ENCODE measurements around the gene FAT3.

Gene FAT3

DNA sequence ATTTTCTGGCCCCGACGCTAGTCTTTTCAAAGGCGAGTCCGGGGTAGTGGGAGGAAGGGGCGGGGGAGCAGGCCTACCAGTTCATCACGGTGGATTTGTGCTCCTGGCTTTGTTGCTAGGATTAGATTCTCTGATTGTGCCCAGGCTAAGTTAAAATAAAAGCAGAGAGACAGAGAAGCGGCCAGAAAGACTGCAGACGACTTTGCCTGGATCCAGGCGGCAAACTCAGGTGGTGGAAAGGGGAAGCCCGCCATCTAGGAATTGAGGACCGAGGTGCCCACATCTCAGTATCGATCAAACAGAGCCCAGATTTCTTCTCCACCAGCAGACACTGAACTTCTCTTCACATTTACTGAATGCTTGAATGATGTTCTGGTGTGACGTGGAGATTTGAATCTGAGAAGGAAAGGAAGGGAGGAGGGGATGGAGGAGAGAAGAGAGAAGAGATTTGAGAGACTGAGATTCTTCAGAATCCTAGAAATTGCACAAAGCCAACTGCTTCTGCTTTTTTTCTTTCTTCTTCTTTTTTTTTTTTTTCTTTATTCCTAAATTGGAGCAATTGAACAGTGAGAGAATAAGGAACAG is 2.7 kb downstream of the FAT3 start:
- TF ChIP-seq, protein P1, sequence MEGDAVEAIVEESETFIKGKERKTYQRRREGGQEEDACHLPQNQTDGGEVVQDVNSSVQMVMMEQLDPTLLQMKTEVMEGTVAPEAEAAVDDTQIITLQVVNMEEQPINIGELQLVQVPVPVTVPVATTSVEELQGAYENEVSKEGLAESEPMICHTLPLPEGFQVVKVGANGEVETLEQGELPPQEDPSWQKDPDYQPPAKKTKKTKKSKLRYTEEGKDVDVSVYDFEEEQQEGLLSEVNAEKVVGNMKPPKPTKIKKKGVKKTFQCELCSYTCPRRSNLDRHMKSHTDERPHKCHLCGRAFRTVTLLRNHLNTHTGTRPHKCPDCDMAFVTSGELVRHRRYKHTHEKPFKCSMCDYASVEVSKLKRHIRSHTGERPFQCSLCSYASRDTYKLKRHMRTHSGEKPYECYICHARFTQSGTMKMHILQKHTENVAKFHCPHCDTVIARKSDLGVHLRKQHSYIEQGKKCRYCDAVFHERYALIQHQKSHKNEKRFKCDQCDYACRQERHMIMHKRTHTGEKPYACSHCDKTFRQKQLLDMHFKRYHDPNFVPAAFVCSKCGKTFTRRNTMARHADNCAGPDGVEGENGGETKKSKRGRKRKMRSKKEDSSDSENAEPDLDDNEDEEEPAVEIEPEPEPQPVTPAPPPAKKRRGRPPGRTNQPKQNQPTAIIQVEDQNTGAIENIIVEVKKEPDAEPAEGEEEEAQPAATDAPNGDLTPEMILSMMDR (IDR thresholded peaks at IDR 0.05; ENCODE audit: control insufficient read depth, extremely low read depth, insufficient read depth) = no peak
- no peak overlapping the region for H3K4me3 ChIP-seq (ENCODE audit: low read depth, low read length)
- DNase-seq (ENCODE audit: low read depth) = no peak

DNA sequence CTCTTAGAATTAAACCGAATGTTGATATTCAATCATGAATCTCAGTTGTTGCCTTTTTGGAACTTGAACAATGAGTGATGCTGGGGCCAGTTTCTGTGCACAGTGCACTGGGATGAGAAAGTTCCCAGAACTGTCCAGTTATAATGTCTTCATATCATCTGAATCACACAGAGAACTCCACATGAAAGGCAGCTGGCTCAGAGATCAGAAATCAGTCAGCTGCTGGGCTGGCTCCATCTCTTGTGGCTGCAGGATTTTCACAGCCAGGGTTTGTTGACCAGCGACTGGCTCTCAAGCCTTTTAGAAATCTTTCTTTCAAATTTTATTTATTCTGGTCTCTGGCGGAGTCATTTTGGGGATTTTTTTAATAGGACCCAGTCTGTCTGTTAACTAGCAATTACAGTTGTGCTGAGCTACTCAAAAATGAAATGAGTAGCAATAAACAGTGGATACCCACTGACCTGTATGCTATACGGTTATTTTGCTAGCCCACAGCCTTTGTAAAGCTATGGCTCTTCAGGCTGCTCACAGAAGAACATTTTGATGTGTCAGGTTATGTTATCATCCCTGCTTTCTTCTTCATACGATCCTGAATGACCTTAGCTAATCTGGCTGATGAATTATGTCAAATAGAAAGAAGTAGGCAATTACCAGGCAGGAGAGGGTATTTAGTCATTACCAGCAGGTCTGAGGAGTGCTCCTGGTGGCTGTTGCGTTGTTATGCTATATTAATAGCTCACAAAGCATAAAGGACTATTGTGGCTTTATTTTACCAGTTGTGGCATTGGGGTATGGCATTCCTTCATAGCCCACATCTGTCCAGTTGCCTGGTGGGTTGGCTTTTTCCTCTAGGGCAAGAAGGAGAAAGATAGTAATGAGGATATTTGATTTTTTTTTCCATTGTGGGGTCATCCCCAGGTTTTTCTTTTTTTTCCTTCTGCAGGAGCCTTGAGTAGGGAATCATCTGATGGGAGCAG is 3.6 kb downstream of the FAT3 start:
- H3K4me3 ChIP-seq (ENCODE audit: low read depth, low read length) = no peak overlapping the region
- DNase-seq (ENCODE audit: low read depth) = no peak
- TF ChIP-seq, protein P1 (IDR thresholded peaks at IDR 0.05; ENCODE audit: control insufficient read depth, extremely low read depth, insufficient read depth) = no peak

DNA sequence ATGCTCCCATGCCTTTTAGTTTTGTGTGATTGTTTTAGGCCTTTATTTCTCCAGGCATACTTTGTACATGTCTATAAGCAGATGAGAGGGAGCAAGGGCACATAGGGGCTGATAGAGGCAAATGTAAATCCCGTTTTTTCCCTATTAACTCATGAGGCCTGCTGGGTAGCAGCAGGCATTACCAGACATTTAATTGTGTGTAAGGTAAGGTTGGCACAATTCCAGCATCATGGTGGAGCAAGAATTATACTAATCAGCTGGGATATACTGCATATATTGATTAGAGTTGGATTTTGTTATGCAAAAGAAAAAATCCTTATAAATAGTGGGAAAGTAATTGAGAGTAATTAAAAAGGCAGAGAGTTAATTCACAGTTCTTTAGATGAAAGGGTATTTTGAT is 12.2 kb downstream of the FAT3 start:
- H3K4me3 ChIP-seq (ENCODE audit: low read depth, low read length) = no peak overlapping the region
- no peak for DNase-seq (ENCODE audit: low read depth)
- TF ChIP-seq, protein P1 (IDR thresholded peaks at IDR 0.05; ENCODE audit: control insufficient read depth, extremely low read depth, insufficient read depth) = no peak

DNA sequence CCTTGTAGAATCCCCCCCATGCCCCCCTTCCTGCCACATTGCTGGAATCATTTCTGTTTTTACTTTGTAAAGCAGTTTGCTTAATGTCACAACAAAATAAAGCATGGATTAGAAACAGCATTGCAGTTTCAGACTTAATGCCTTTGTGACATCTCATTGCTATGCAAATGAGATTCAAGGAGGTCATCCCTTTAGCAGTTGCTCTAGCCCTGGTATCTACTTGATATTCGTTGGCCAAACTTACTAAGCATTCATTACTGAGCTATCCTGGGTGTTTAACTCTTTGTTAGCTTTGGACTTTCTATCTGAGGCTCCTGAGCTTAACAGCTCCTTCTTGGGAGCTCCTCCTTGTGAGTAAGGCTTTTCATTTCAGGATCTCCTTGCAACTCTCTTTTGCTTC is 16.3 kb downstream of the FAT3 start:
- no peak for DNase-seq (ENCODE audit: low read depth)
- TF ChIP-seq, protein P1 (IDR thresholded peaks at IDR 0.05; ENCODE audit: control insufficient read depth, extremely low read depth, insufficient read depth) = no peak

DNA sequence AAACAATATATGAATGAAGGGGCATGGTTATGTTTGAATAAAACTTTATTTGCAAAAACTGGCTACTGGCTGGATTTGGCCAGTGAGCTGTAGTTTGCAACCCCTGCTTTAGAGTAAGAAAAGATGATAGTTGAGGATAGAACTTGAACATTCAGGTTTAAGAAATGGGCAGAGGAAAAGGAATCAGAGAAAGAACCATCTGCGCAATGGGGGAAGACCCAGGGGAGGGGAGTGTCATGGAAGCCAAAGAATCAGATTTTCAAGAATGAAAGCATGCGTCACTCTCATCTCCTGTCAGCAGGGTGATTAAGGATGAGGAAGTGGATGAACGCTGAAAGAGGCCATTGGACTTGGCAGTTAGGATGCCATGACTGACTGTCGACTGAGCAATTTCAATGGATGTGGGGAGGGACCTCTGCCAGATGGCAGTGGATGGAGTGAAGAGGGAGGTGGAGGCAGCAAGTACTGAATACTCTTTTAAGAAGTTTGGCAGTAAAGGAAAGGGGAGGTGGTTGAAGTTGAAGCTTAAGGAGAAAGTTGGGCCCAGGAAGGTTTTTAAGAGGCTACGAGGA is 21.2 kb downstream of the FAT3 start:
- no peak overlapping the region for H3K4me3 ChIP-seq (ENCODE audit: low read depth, low read length)
- TF ChIP-seq, protein P1 (IDR thresholded peaks at IDR 0.05; ENCODE audit: control insufficient read depth, extremely low read depth, insufficient read depth) = no peak
- no peak for DNase-seq (ENCODE audit: low read depth)

More for the DNA sequence above, 16.3 kb downstream of the FAT3 start:
- no peak overlapping the region for H3K4me3 ChIP-seq (ENCODE audit: low read depth, low read length)

DNA sequence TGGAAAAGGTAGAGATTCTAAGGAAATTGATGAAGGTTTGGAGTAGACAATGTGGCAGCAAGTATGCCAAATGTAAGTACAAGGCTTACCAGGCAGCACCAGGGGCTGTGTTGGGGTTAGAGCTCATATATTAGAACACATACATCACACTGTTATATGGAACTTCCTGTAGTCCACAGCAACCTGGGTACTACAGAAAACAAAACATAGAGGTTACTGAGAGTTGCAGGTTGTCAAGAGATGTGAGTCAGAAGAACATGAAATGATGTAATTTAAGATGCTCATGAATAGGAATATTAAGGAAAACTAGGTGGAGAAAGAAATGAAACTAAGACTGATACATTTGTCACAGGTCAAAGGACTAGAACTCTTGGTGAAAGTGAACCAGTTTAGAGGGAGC is 22.0 kb downstream of the FAT3 start:
- no peak overlapping the region for H3K4me3 ChIP-seq (ENCODE audit: low read depth, low read length)
- TF ChIP-seq, protein P1 (IDR thresholded peaks at IDR 0.05; ENCODE audit: control insufficient read depth, extremely low read depth, insufficient read depth) = no peak
- DNase-seq (ENCODE audit: low read depth) = no peak

Data from LNCaP clone FGC (cell line).